Stomach smooth muscle (tissue), 2 donors: Measurements from ENCODE around the gene MGAT4B.

ENCODE experiments used
- H3K27ac ChIP-seq: one replicate; pipeline ENCODE4 v1.7.0; 2013; ENCODE audit warnings: mild to moderate bottlenecking, low read length, inconsistent platforms
- H3K27me3 ChIP-seq, 2 donors: one replicate each; pipeline ENCODE4 v1.7.0; 2013; ENCODE audit warnings: low read length in 2 of 2; ENCODE audit not compliant: insufficient read depth in 2 of 2, control insufficient read depth in 1 of 2
- H3K36me3 ChIP-seq, 2 donors: one replicate each; pipeline ENCODE4 v1.7.0; 2013; ENCODE audit warnings: low read length in 2 of 2; ENCODE audit not compliant: control insufficient read depth in 2 of 2, insufficient read depth in 2 of 2
- H3K4me1 ChIP-seq: one replicate; pipeline ENCODE4 v1.7.0; 2013; ENCODE audit warnings: low read length; ENCODE audit not compliant: control insufficient read depth, insufficient read depth
- H3K4me3 ChIP-seq, 2 donors: one replicate each; pipeline ENCODE4 v1.7.0; 2013; ENCODE audit warnings: low read length in 2 of 2
- H3K9ac ChIP-seq, 2 donors: one replicate each; pipeline ENCODE4 v1.7.0; 2013; ENCODE audit warnings: low read length in 2 of 2, mild to moderate bottlenecking in 1 of 2
- H3K9me3 ChIP-seq, 2 donors: one replicate each; pipeline ENCODE4 v1.7.0; 2013; ENCODE audit warnings: low read length in 2 of 2; ENCODE audit not compliant: control insufficient read depth in 2 of 2
- donor health status: healthy.
- donor health status: Pancreatic carcinoma.

The MGAT4B gene

GRCh38 chr5:179758955-179759354 lies 47.7 kb downstream of the MGAT4B start:
- H3K4me3 ChIP-seq: no peak overlapping the region
- no peak overlapping the region for H3K27ac ChIP-seq
- no peaks in the 10 kb centered on the region for H3K9me3 ChIP-seq
- no peaks in the 10 kb centered on the region for H3K36me3 ChIP-seq
- H3K4me1 ChIP-seq: peaks cover 36% of the 10 kb centered on the region
- H3K27me3 ChIP-seq: no peaks in the 10 kb centered on the region
- no peak overlapping the region for H3K9ac ChIP-seq

- H3K36me3 ChIP-seq: no peaks in the 10 kb centered on the region
- no peak overlapping the region for H3K27ac ChIP-seq
- H3K27me3 ChIP-seq: no peaks in the 10 kb centered on the region
- H3K4me1 ChIP-seq: peaks cover 10% of the 10 kb centered on the region
- H3K9me3 ChIP-seq: no peaks in the 10 kb centered on the region
- no peak overlapping the region for H3K4me3 ChIP-seq
- H3K9ac ChIP-seq: peak overlapping the region in 1 of 2 donors; percentile 13
Observed at GRCh38 chr5:179755022-179755421, 51.6 kb downstream of the MGAT4B start.

- H3K27ac ChIP-seq: no peak overlapping the region
- H3K4me3 ChIP-seq: no peak overlapping the region
- H3K9me3 ChIP-seq: no peaks in the 10 kb centered on the region
- peaks cover 14% of the 10 kb centered on the region for H3K4me1 ChIP-seq
- no peak overlapping the region for H3K9ac ChIP-seq
- H3K36me3 ChIP-seq: peaks cover 0 to 4% of the 10 kb centered on the region in 2 donors
- H3K27me3 ChIP-seq: no peaks in the 10 kb centered on the region
Observed at GRCh38 chr5:179753971-179754370, 52.7 kb downstream of the MGAT4B start.

GRCh38 chr5:179749857-179750508 lies 56.7 kb downstream of the MGAT4B start:
- Histone ChIP-seq H3K4me1 (peaks cover 6% of the 10 kb centered on the region), H3K9me3 (no peaks in the 10 kb centered on the region), H3K9ac (no peak overlapping the region), H3K27me3 (no peaks in the 10 kb centered on the region), H3K36me3 (peaks cover 0 to 4% of the 10 kb centered on the region in 2 donors), H3K27ac (no peak overlapping the region), H3K4me3 (no peak overlapping the region)

GRCh38 chr5:179747811-179748210 lies 58.9 kb downstream of the MGAT4B start:
- Histone ChIP-seq H3K9ac (no peak overlapping the region), H3K27ac (no peak overlapping the region), H3K36me3 (peaks cover 0 to 4% of the 10 kb centered on the region in 2 donors), H3K9me3 (no peaks in the 10 kb centered on the region), H3K4me3 (no peak overlapping the region), H3K27me3 (no peaks in the 10 kb centered on the region), H3K4me1 (peaks cover 3% of the 10 kb centered on the region)
